HepG2 (cell line): ENCODE data around the gene NFATC3. TPM values are rescaled to one million over a fixed set of nuclear protein-coding genes. Genes with fewer than 3 reads are reported as not detected.

Source experiments
- ATF5 ChIP-seq: sonication (generic); formaldehyde crosslinking; IDR thresholded peaks from 2 replicates; pipeline ENCODE4 v1.4.0; 2020; ENCODE audit warnings: mild to moderate bottlenecking, low read depth, missing genetic modification reagents
- CSRNP2 ChIP-seq: sonication (generic); formaldehyde crosslinking; conservative IDR thresholded peaks from 2 replicates; pipeline ENCODE4 v1.8.0; 2022; ENCODE audit warnings: low read depth, missing genetic modification reagents
- GPN1 ChIP-seq: sonication (generic); formaldehyde crosslinking; IDR thresholded peaks from 2 replicates; pipeline ENCODE4 v1.5.1; 2020; ENCODE audit warnings: missing genetic modification reagents, borderline replicate concordance
- MYNN ChIP-seq: sonication (generic); formaldehyde crosslinking; IDR thresholded peaks from 2 replicates; pipeline ENCODE4 v1.4.0; 2020; ENCODE audit warnings: mild to moderate bottlenecking, low read depth, missing genetic modification reagents
- NFKBIZ ChIP-seq: IDR thresholded peaks from 2 replicates; pipeline ENCODE4 v1.6.1; 2018; ENCODE audit warnings: missing genetic modification reagents, missing compliant biosample characterization
- SATB2 ChIP-seq: sonication (generic); formaldehyde crosslinking; IDR thresholded peaks from 2 replicates; pipeline ENCODE4 v1.5.0; 2020; ENCODE audit warnings: missing genetic modification reagents
- SKI ChIP-seq: fragments of 450-650 bp; IDR thresholded peaks from one replicate; pipeline ENCODE4 v1.6.1; 2018; ENCODE audit warnings: mild to moderate bottlenecking; ENCODE audit not compliant: partially characterized antibody
- SOX5 ChIP-seq: IDR thresholded peaks from 2 replicates; pipeline ENCODE4 v1.6.1; 2016; ENCODE audit warnings: borderline replicate concordance
- TSC22D2 ChIP-seq: sonication (generic); formaldehyde crosslinking; IDR thresholded peaks from 2 replicates; pipeline ENCODE4 v1.5.1; 2020; ENCODE audit warnings: missing genetic modification reagents, mild to moderate bottlenecking, borderline replicate concordance
- ZBTB10 ChIP-seq: sonication (generic); formaldehyde crosslinking; IDR thresholded peaks from 2 replicates; pipeline ENCODE4 v1.4.0; 2020; ENCODE audit warnings: missing genetic modification reagents, borderline replicate concordance
- ZBTB21 ChIP-seq: sonication (generic); formaldehyde crosslinking; IDR thresholded peaks from 2 replicates; pipeline ENCODE4 v1.4.0; 2020; ENCODE audit warnings: missing genetic modification reagents
- ZNF235 ChIP-seq: sonication (generic); formaldehyde crosslinking; IDR thresholded peaks from 2 replicates; pipeline ENCODE4 v1.8.1; 2023; ENCODE audit warnings: mild to moderate bottlenecking, missing genetic modification reagents, borderline replicate concordance
- ZNF331 ChIP-seq: sonication (generic); formaldehyde crosslinking; IDR thresholded peaks from 2 replicates; pipeline ENCODE4 v1.4.0; 2020; ENCODE audit warnings: missing genetic modification reagents
- ZNF784 ChIP-seq: sonication (generic); formaldehyde crosslinking; IDR thresholded peaks from 2 replicates; pipeline ENCODE4 v1.5.1; 2020; ENCODE audit warnings: missing genetic modification reagents, mild to moderate bottlenecking, borderline replicate concordance
- polyA plus RNA-seq, 8 experiments: library from polyadenylated mRNA; depleted of rRNA in 3 of 8; stranded (reverse) in 7 of 8; unstranded in 1 of 8; fragments of >200 nt; fragmentation: Illumina TruSeq in 4 of 8; extraction: Trizol in 4 of 8; gene quantifications; 2 replicates each; pipeline versions ENCODE4 v1.2.1 to v1.2.3, GENCODE V29; 2011 to 2016; ENCODE audit warnings: low read depth in 4 of 8, missing spikeins in 1 of 8, mixed read lengths in 1 of 8; ENCODE audit not compliant: insufficient read depth in 1 of 8
- total RNA-seq, 5 experiments: library from RNA; depleted of rRNA; stranded (reverse); fragments of >200 nt; fragmentation: Illumina TruSeq; extraction: Trizol; gene quantifications; 2 replicates each; pipeline ENCODE4 v1.2.3, GENCODE V29; 2016; ENCODE audit warnings: low read depth in 1 of 5
- TF ChIP-seq, protein P1 (sequence below): sonication (generic); formaldehyde crosslinking; IDR thresholded peaks from 2 replicates; pipeline ENCODE4 v1.5.0; 2020; ENCODE audit warnings: missing genetic modification reagents
- TF ChIP-seq, protein P2 (sequence below): sonication (generic); formaldehyde crosslinking; IDR thresholded peaks from 2 replicates; pipeline ENCODE4 v1.5.1; 2020; ENCODE audit warnings: mild to moderate bottlenecking, missing genetic modification reagents, borderline replicate concordance
- TF ChIP-seq, protein P3 (sequence below): sonication (generic); formaldehyde crosslinking; conservative IDR thresholded peaks from 2 replicates; pipeline ENCODE4 v1.8.0; 2022; ENCODE audit warnings: mild to moderate bottlenecking, moderate library complexity, missing genetic modification reagents

Gene NFATC3
- total and polyA plus RNA-seq, 2 of the 13 experiments (the other 11 are each of a cell fraction or from before 2014, with no cell fraction given) = 52.6 to 62.7 TPM

GRCh38 chr16:68257906-68258800 lies 173.0 kb downstream of the NFATC3 start (continued):
- TF ChIP-seq, protein P1, sequence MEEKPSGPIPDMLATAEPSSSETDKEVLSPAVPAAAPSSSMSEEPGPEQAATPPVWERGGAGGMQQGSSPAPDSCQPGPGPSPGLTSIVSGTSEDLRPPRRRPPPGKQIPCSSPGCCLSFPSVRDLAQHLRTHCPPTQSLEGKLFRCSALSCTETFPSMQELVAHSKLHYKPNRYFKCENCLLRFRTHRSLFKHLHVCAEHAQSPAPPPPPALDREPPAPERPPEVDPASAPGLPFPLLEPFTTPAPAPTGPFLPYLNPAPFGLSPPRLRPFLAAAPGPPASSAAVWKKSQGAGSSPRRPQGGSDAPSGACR (CRISPR knock-in tag) = peak; percentile 70; the same call in 1 of the 2 replicates
- TF ChIP-seq MYNN = no peak; the same call in 1 of the 2 replicates
- peak; percentile 55 for TF ChIP-seq SKI
- no peak for TF ChIP-seq GPN1 (CRISPR knock-in tag)
- TF ChIP-seq, protein P2, sequence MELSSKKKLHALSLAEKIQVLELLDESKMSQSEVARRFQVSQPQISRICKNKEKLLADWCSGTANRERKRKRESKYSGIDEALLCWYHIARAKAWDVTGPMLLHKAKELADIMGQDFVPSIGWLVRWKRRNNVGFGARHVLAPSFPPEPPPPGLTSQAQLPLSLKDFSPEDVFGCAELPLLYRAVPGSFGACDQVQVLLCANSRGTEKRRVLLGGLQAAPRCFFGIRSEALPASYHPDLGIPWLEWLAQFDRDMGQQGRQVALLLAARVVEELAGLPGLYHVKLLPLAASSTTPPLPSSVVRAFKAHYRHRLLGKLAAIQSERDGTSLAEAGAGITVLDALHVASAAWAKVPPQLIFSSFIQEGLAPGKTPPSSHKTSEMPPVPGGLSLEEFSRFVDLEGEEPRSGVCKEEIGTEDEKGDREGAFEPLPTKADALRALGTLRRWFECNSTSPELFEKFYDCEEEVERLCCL (CRISPR knock-in tag) = no peak
- no peak for TF ChIP-seq CSRNP2
- no peak for TF ChIP-seq ZBTB21 (CRISPR knock-in tag)
- peak; percentile 92 for TF ChIP-seq ZNF331
- no peak for TF ChIP-seq NFKBIZ (CRISPR knock-in tag)
- TF ChIP-seq, protein P3, sequence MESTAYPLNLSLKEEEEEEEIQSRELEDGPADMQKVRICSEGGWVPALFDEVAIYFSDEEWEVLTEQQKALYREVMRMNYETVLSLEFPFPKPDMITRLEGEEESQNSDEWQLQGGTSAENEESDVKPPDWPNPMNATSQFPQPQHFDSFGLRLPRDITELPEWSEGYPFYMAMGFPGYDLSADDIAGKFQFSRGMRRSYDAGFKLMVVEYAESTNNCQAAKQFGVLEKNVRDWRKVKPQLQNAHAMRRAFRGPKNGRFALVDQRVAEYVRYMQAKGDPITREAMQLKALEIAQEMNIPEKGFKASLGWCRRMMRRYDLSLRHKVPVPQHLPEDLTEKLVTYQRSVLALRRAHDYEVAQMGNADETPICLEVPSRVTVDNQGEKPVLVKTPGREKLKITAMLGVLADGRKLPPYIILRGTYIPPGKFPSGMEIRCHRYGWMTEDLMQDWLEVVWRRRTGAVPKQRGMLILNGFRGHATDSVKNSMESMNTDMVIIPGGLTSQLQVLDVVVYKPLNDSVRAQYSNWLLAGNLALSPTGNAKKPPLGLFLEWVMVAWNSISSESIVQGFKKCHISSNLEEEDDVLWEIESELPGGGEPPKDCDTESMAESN (CRISPR knock-in tag) = no peak; the same call in 1 of the 2 replicates
- no peak for TF ChIP-seq ZNF784 (CRISPR knock-in tag)
- no peak for TF ChIP-seq ZBTB10
- peak; percentile 52; the same call in 1 of the 2 replicates for TF ChIP-seq ZNF235 (CRISPR knock-in tag)
- no peak; the same call in 1 of the 2 replicates for TF ChIP-seq TSC22D2 (CRISPR knock-in tag)
- TF ChIP-seq ATF5 (CRISPR knock-in tag) = no peak
- peak; percentile 86 for TF ChIP-seq SOX5 (CRISPR knock-in tag)
- TF ChIP-seq SATB2 (CRISPR knock-in tag) = no peak
